ENCODE results near the gene CYBRD1.

- TF ChIP-seq CTCF (IDR thresholded peaks at IDR 0.05), result no peak
- no peak for TF ChIP-seq POLR2A (IDR thresholded peaks at IDR 0.05)
- TF ChIP-seq POLR2AphosphoS5 (IDR thresholded peaks at IDR 0.05), result no peak
Measured at GRCh38 chr2:171553858-171554257, 31.6 kb downstream of the CYBRD1 start.
